ENCODE data around the gene KYAT1.
"Not testable (repeated sequence)": the region's sequence is repeated elsewhere in the genome, so short reads cannot be mapped to it uniquely, and the experiment has no call there.

KYAT1 gene

GRCh38 chr9:128820665-128821583, 60.8 kb downstream of the KYAT1 start:
- H3K4me3 ChIP-seq (ENCODE audit: low read depth, low read length): no peak overlapping the region

GRCh38 chr9:128819716-128820664, 61.8 kb downstream of the KYAT1 start:
- no peak overlapping the region for H3K4me3 ChIP-seq (ENCODE audit: low read depth, low read length)

GRCh38 chr9:128818839-128819715, 62.7 kb downstream of the KYAT1 start:
- H3K4me3 ChIP-seq (ENCODE audit: low read depth, low read length): peak overlapping the region; percentile 62

- H3K4me3 ChIP-seq (ENCODE audit: low read depth, low read length): peak within 1 kb of the TSS; percentile 62
Measured at GRCh38 chr9:128818099-128818838, 63.5 kb downstream of the KYAT1 start, which contains the start of gene ENDOG. Gene ENDOG (plus strand): TSS chr9:128818500. CDS start chr9:128818685, 185 bp downstream.

- H3K4me3 ChIP-seq (ENCODE audit: low read depth, low read length): no peak overlapping the region
Measured at GRCh38 chr9:128810873-128811272, 70.9 kb downstream of the KYAT1 start.

GRCh38 chr9:128809831-128810230, 71.9 kb downstream of the KYAT1 start:
- no peak overlapping the region for H3K4me3 ChIP-seq (ENCODE audit: low read depth, low read length)

GRCh38 chr9:128809036-128809599, 72.6 kb downstream of the KYAT1 start:
- H3K4me3 ChIP-seq (ENCODE audit: low read depth, low read length): no peak overlapping the region

- H3K4me3 ChIP-seq (ENCODE audit: low read depth, low read length): no peak overlapping the region
Measured at GRCh38 chr9:128808543-128808942, 73.2 kb downstream of the KYAT1 start.

GRCh38 chr9:128807827-128808226, 73.9 kb downstream of the KYAT1 start:
- H3K4me3 ChIP-seq (ENCODE audit: low read depth, low read length): no peak overlapping the region

GRCh38 chr9:128805661-128806060, 76.1 kb downstream of the KYAT1 start:
- H3K4me3 ChIP-seq (ENCODE audit: low read depth, low read length): no peak overlapping the region

- H3K4me3 ChIP-seq (ENCODE audit: low read depth, low read length): no peak overlapping the region
Measured at GRCh38 chr9:128802482-128802881, 79.3 kb downstream of the KYAT1 start.

- no peak overlapping the region for H3K4me3 ChIP-seq (ENCODE audit: low read depth, low read length)
Measured at GRCh38 chr9:128800061-128800460, 81.7 kb downstream of the KYAT1 start.

GRCh38 chr9:128798896-128799295, 82.9 kb downstream of the KYAT1 start:
- no peak overlapping the region for H3K4me3 ChIP-seq (ENCODE audit: low read depth, low read length)

- H3K4me3 ChIP-seq (ENCODE audit: low read depth, low read length): not testable (repeated sequence)
Measured at GRCh38 chr9:128794961-128795360, 86.8 kb downstream of the KYAT1 start.

GRCh38 chr9:128792978-128793686, 88.6 kb downstream of the KYAT1 start:
- no peak overlapping the region for H3K4me3 ChIP-seq (ENCODE audit: low read depth, low read length)

GRCh38 chr9:128792134-128792533, 89.6 kb downstream of the KYAT1 start:
- no peak overlapping the region for H3K4me3 ChIP-seq (ENCODE audit: low read depth, low read length)

- H3K4me3 ChIP-seq (ENCODE audit: low read depth, low read length): no peak overlapping the region
Measured at GRCh38 chr9:128790536-128790935, 91.2 kb downstream of the KYAT1 start.

- H3K4me3 ChIP-seq (ENCODE audit: low read depth, low read length): no peak overlapping the region
Measured at GRCh38 chr9:128788445-128788844, 93.3 kb downstream of the KYAT1 start.

GRCh38 chr9:128787659-128788058, 94.1 kb downstream of the KYAT1 start:
- peak overlapping the region; percentile 82 for H3K4me3 ChIP-seq (ENCODE audit: low read depth, low read length)
